Liver (tissue), 9 donors: ENCODE results near the gene MLLT3. TPM values are rescaled to one million over a fixed set of nuclear protein-coding genes. Genes with fewer than 3 reads are reported as not detected.

ENCODE experiments used
- DNase-seq: peaks from one replicate; pipeline ENCODE4 v3.0.0-alpha.2; 2017; ENCODE audit warnings: low spot score
- H3K27ac ChIP-seq, 2 donors: one replicate each; pipeline ENCODE4 v1.7.0; 2013; ENCODE audit warnings: inconsistent platforms in 2 of 2, low read length in 2 of 2, control low read depth in 1 of 2, low read depth in 1 of 2, mild to moderate bottlenecking in 1 of 2
- H3K27me3 ChIP-seq, 4 donors: one replicate each; pipeline versions ENCODE4 v1.6.1 to v1.7.0; 2013; ENCODE audit warnings: low read length in 3 of 4, inconsistent platforms in 1 of 4, mild to moderate bottlenecking in 1 of 4, moderate library complexity in 1 of 4; ENCODE audit not compliant: control insufficient read depth in 4 of 4, insufficient read depth in 4 of 4
- H3K36me3 ChIP-seq, 4 donors: one replicate each; pipeline versions ENCODE4 v1.6.1 to v1.7.0; 2013; ENCODE audit warnings: low read length in 3 of 4, mild to moderate bottlenecking in 3 of 4, low read depth in 1 of 4, moderate library complexity in 1 of 4; ENCODE audit not compliant: control insufficient read depth in 4 of 4, insufficient read depth in 3 of 4
- H3K4me1 ChIP-seq, 4 donors: one replicate each; pipeline versions ENCODE4 v1.6.1 to v1.7.0; 2013; ENCODE audit warnings: low read length in 3 of 4, mild to moderate bottlenecking in 3 of 4, moderate library complexity in 1 of 4; ENCODE audit not compliant: control insufficient read depth in 4 of 4, insufficient read depth in 4 of 4
- H3K4me3 ChIP-seq, 3 donors: one replicate each; pipeline versions ENCODE4 v1.6.1 to v1.7.0; 2013; ENCODE audit warnings: low read length in 3 of 3, control low read depth in 1 of 3, low read depth in 1 of 3, mild to moderate bottlenecking in 1 of 3
- H3K9ac ChIP-seq, 2 donors: one replicate each; pipeline ENCODE4 v1.7.0; 2013; ENCODE audit warnings: low read length in 2 of 2, mild to moderate bottlenecking in 2 of 2, moderate library complexity in 2 of 2, control low read depth in 1 of 2, low read depth in 1 of 2
- H3K9me3 ChIP-seq, 4 donors: one replicate each; pipeline versions ENCODE4 v1.6.1 to v1.7.0; 2013; ENCODE audit warnings: low read length in 3 of 4; ENCODE audit not compliant: control insufficient read depth in 4 of 4
- ATF3 ChIP-seq: IDR thresholded peaks from 2 replicates; pipeline ENCODE4 v1.6.1; 2016; ENCODE audit warnings: antibody characterized with exemption
- CTCF ChIP-seq: fragments of 150-350 bp; IDR thresholded peaks from 2 replicates; pipeline ENCODE4 v1.5.1; 2017; ENCODE audit warnings: improper control_type of control experiment, low read depth, low read length; ENCODE audit not compliant: missing input control
- EGR1 ChIP-seq, 2 donors: IDR thresholded peaks; 2 replicates each; pipeline ENCODE4 v1.6.1; 2016 to 2018; ENCODE audit warnings: antibody characterized with exemption in 2 of 2, low read depth in 2 of 2
- FOXA1 ChIP-seq: IDR thresholded peaks from 2 replicates; pipeline ENCODE4 v1.6.1; 2016; ENCODE audit warnings: antibody characterized with exemption
- FOXA2 ChIP-seq: IDR thresholded peaks from 2 replicates; pipeline ENCODE4 v1.6.1; 2016; ENCODE audit warnings: antibody characterized with exemption
- GABPA ChIP-seq, 2 donors: IDR thresholded peaks in 1 of 2; conservative IDR thresholded peaks in 1 of 2; 2 replicates each; pipeline ENCODE4 v1.6.1; 2016; ENCODE audit warnings: antibody characterized with exemption in 2 of 2, mild to moderate bottlenecking in 1 of 2, moderate library complexity in 1 of 2
- HNF4A ChIP-seq, 2 donors: conservative IDR thresholded peaks; 2 replicates each; pipeline ENCODE4 v1.6.1; 2016; ENCODE audit warnings: antibody characterized with exemption in 2 of 2, mild to moderate bottlenecking in 2 of 2
- HNF4G ChIP-seq: IDR thresholded peaks from 2 replicates; pipeline ENCODE4 v1.6.1; 2016; ENCODE audit warnings: antibody characterized with exemption
- MAX ChIP-seq: IDR thresholded peaks from 2 replicates; pipeline ENCODE4 v1.6.1; 2016; ENCODE audit warnings: antibody characterized with exemption
- NR2F2 ChIP-seq: IDR thresholded peaks from 2 replicates; pipeline ENCODE4 v1.6.1; 2016; ENCODE audit warnings: antibody characterized with exemption
- RAD21 ChIP-seq, 2 donors: IDR thresholded peaks; 2 replicates each; pipeline ENCODE4 v1.6.1; 2016; ENCODE audit warnings: antibody characterized with exemption in 2 of 2, mild to moderate bottlenecking in 2 of 2
- REST ChIP-seq: IDR thresholded peaks from 2 replicates; pipeline ENCODE4 v1.6.1; 2016; ENCODE audit warnings: antibody characterized with exemption, mild to moderate bottlenecking
- RXRA ChIP-seq, 2 donors: IDR thresholded peaks; 2 replicates each; pipeline ENCODE4 v1.6.1; 2017 to 2018; ENCODE audit warnings: antibody characterized with exemption in 2 of 2, mild to moderate bottlenecking in 1 of 2
- SP1 ChIP-seq: IDR thresholded peaks from 2 replicates; pipeline ENCODE4 v1.6.1; 2018; ENCODE audit warnings: antibody characterized with exemption, mild to moderate bottlenecking
- TAF1 ChIP-seq: conservative IDR thresholded peaks from 2 replicates; pipeline ENCODE4 v1.6.1; 2016; ENCODE audit warnings: antibody characterized with exemption, mild to moderate bottlenecking
- ZBTB33 ChIP-seq: IDR thresholded peaks from 2 replicates; pipeline ENCODE4 v1.6.1; 2016; ENCODE audit warnings: antibody characterized with exemption
- WGBS: extraction: QIAGEN DNeasy Blood & Tissue Kit; methylation state at CpG from one replicate; pipeline ENCODE4 v1.1.7; 2013; 5-methylcytosine and 5-hydroxymethylcytosine counted together
- polyA plus RNA-seq, 2 donors: library from polyadenylated mRNA; stranded (reverse) in 1 of 2; unstranded in 1 of 2; fragments of 200-250 nt in 1 of 2; fragments of >200 nt in 1 of 2; fragmentation: Nextera tagmentation in 1 of 2; extraction: Ambion mirVana in 1 of 2; gene quantifications; one replicate each; pipeline versions ENCODE4 v1.2.1 to v1.2.3, GENCODE V29; 2013 to 2015
- total RNA-seq, 2 donors: library from RNA; depleted of rRNA; stranded (reverse); fragments of >200 nt; gene quantifications; one replicate each; pipeline ENCODE4 v1.2.3, GENCODE V29; 2014
- donor health status: healthy.
- donor health status: healthy.
- donor health status: healthy.
- donor health status: healthy.
- donor health status: healthy.

MLLT3 gene
- total and polyA plus RNA-seq, 4 donors = 0.79 to 25.5 (median 1.3) TPM

- no peaks in the 10 kb centered on the region for H3K4me1 ChIP-seq
- H3K9me3 ChIP-seq = no peaks in the 10 kb centered on the region
- DNase-seq = no peak
- H3K4me3 ChIP-seq = no peak overlapping the region
- TF ChIP-seq FOXA2 (no peak), TAF1 (no peak), RXRA (IDR thresholded peaks at IDR 0.05) (no peak), RAD21 (IDR thresholded peaks at IDR 0.05) (no peak), HNF4A (conservative IDR thresholded peaks at IDR 0.05) (no peak), EGR1 (IDR thresholded peaks at IDR 0.05; ENCODE audit: low read depth in 2 of 2) (no peak), CTCF (no peak), GABPA (IDR thresholded peaks at IDR 0.05 in 1 of 2, conservative IDR thresholded peaks at IDR 0.05 in 1 of 2) (no peak), MAX (no peak), REST (no peak), FOXA1 (no peak), HNF4G (no peak), NR2F2 (no peak), ZBTB33 (no peak)
- no peaks in the 10 kb centered on the region for H3K27me3 ChIP-seq
- H3K9ac ChIP-seq = no peak overlapping the region
- no peaks in the 10 kb centered on the region for H3K36me3 ChIP-seq
- 51% methylated on average over 5 of the region's 5 CpGs for WGBS
- H3K27ac ChIP-seq = no peak overlapping the region
Measured at GRCh38 chr9:20604562-20604961, 17.7 kb downstream of the MLLT3 start.

GRCh38 chr9:20603524-20604268, 18.6 kb downstream of the MLLT3 start:
- Histone ChIP-seq H3K27ac (no peak overlapping the region), H3K4me3 (no peak overlapping the region)
- TF ChIP-seq CTCF = no peak
- no peak for TF ChIP-seq REST
- TF ChIP-seq NR2F2 = no peak
- no peak for TF ChIP-seq SP1
- no peak for TF ChIP-seq EGR1 (IDR thresholded peaks at IDR 0.05; ENCODE audit: low read depth in 2 of 2)
- TF ChIP-seq HNF4A (conservative IDR thresholded peaks at IDR 0.05) = no peak
- no peak for TF ChIP-seq MAX
- TF ChIP-seq TAF1 = no peak
- TF ChIP-seq ATF3 = no peak
- no peak for TF ChIP-seq RAD21 (IDR thresholded peaks at IDR 0.05)
- no peak for TF ChIP-seq FOXA2

More at GRCh38 chr9:20603524-20604268, 18.6 kb downstream of the MLLT3 start:
- H3K4me1 ChIP-seq = no peaks in the 10 kb centered on the region
- 73% methylated on average over 5 of the region's 5 CpGs for WGBS
- no peaks in the 10 kb centered on the region for H3K27me3 ChIP-seq
- H3K36me3 ChIP-seq = no peaks in the 10 kb centered on the region
- DNase-seq = no peak
- no peak overlapping the region for H3K9ac ChIP-seq
- H3K9me3 ChIP-seq = no peaks in the 10 kb centered on the region
